GM12878 (cell line): Measurements from ENCODE around the gene DTD2.

ENCODE experiments used
- BCL3 ChIP-seq: IDR thresholded peaks from 2 replicates; pipeline ENCODE4 v1.6.1; 2011; ENCODE audit warnings: borderline replicate concordance, low read depth, mild to moderate bottlenecking, moderate library complexity, low read length; ENCODE audit not compliant: insufficient read depth, poor library complexity, severe bottlenecking
- CTCF ChIP-seq, 3 experiments: IDR thresholded peaks in 2 of 3; conservative IDR thresholded peaks in 1 of 3; 2 replicates each; pipeline ENCODE4 v1.5.1; 2011; ENCODE audit warnings: low read depth in 3 of 3, low read length in 3 of 3, mild to moderate bottlenecking in 3 of 3, control low read depth in 2 of 3, moderate library complexity in 2 of 3, inconsistent platforms in 1 of 3, mixed read lengths in 1 of 3; ENCODE audit not compliant: control insufficient read depth in 2 of 3, insufficient read depth in 1 of 3; ENCODE audit errors: extremely low read depth in 1 of 3
- EZH2 ChIP-seq: IDR thresholded peaks from 2 replicates; pipeline ENCODE4 v1.6.1; 2012; ENCODE audit warnings: low read depth, mild to moderate bottlenecking, control low read depth, inconsistent platforms, low read length, borderline replicate concordance; ENCODE audit not compliant: control insufficient read depth
- NFYB ChIP-seq: IDR thresholded peaks from 2 replicates; pipeline ENCODE4 v1.6.1; 2011; ENCODE audit warnings: low read depth, mild to moderate bottlenecking, low read length, improper control_type of control experiment, moderate library complexity; ENCODE audit not compliant: insufficient read depth
- REST ChIP-seq: IDR thresholded peaks from 2 replicates; pipeline ENCODE4 v1.6.1; 2012; ENCODE audit warnings: mild to moderate bottlenecking, low read depth, low read length
- TAF1 ChIP-seq: IDR thresholded peaks from 2 replicates; pipeline ENCODE4 v1.6.1; 2011; ENCODE audit warnings: mild to moderate bottlenecking, low read depth, low read length, borderline replicate concordance

- TF ChIP-seq TAF1: no peak
- TF ChIP-seq EZH2: no peak
- TF ChIP-seq BCL3: no peak
- TF ChIP-seq CTCF (IDR thresholded peaks at IDR 0.05 in 2 of 3, conservative IDR thresholded peaks at IDR 0.05 in 1 of 3; ENCODE audit: control insufficient read depth in 2 of 3, extremely low read depth in 1 of 3, insufficient read depth in 1 of 3, low read depth in 3 of 3, low read length in 3 of 3): no peak
- TF ChIP-seq REST: no peak
- no peak for TF ChIP-seq NFYB
Measured at GRCh38 chr14:31440280-31440679, 17.0 kb downstream of the DTD2 start.
